Natural killer cell treated with Interleukin-12 subunit alpha and Interleukin-12 subunit beta and Interleukin-15 and Interleukin-18, amount 100 ng/mL, for 72 hours (primary cell): ENCODE data around the gene SEMA3C. TPM values are rescaled to one million over a fixed set of nuclear protein-coding genes. Genes with fewer than 3 reads are reported as not detected.

Experiments
- ATAC-seq, 2 donors: fragments of 150-1000 bp; cut with Tn5 transposase in 1 of 2; sonication (Bioruptor Pico), chemical (Tn5 transposase) in 1 of 2; 2 replicates each; pipeline ENCODE4 v1.10.0; 2021
- DNase-seq: peaks from one replicate; pipeline ENCODE4 v3.0.0; 2022; ENCODE audit warnings: low spot score
- H3K27ac Mint-ChIP-seq, 2 donors: 1 replicate in 1 of 2; 2 replicates in 1 of 2; pipeline ENCODE4 v1.8.0; 2022; ENCODE audit warnings: mixed read lengths in 2 of 2, mild to moderate bottlenecking in 1 of 2, moderate library complexity in 1 of 2
- H3K27me3 Mint-ChIP-seq, 2 donors: 1 replicate in 1 of 2; 2 replicates in 1 of 2; pipeline ENCODE4 v1.8.0; 2022; ENCODE audit warnings: mixed read lengths in 2 of 2
- H3K36me3 Mint-ChIP-seq: one replicate; pipeline ENCODE4 v1.8.0; 2022; ENCODE audit warnings: mixed read lengths
- H3K4me1 Mint-ChIP-seq, 2 donors: 1 replicate in 1 of 2; 2 replicates in 1 of 2; pipeline ENCODE4 v1.8.0; 2022; ENCODE audit warnings: low read depth in 2 of 2, mixed read lengths in 2 of 2, mild to moderate bottlenecking in 1 of 2
- H3K4me3 Mint-ChIP-seq: one replicate; pipeline ENCODE4 v1.8.0; 2022; ENCODE audit warnings: mixed read lengths
- H3K9me3 Mint-ChIP-seq: 2 replicates; pipeline ENCODE4 v1.8.0; 2022; ENCODE audit warnings: mixed read lengths
- total RNA-seq, 2 donors: library from RNA; stranded (reverse); gene quantifications; one replicate each; pipeline ENCODE4 v1.2.3, GENCODE V29; 2022

Gene SEMA3C
- total RNA-seq, 2 donors from 2014 or later, result 1.1 TPM; not detected in 1

DNA sequence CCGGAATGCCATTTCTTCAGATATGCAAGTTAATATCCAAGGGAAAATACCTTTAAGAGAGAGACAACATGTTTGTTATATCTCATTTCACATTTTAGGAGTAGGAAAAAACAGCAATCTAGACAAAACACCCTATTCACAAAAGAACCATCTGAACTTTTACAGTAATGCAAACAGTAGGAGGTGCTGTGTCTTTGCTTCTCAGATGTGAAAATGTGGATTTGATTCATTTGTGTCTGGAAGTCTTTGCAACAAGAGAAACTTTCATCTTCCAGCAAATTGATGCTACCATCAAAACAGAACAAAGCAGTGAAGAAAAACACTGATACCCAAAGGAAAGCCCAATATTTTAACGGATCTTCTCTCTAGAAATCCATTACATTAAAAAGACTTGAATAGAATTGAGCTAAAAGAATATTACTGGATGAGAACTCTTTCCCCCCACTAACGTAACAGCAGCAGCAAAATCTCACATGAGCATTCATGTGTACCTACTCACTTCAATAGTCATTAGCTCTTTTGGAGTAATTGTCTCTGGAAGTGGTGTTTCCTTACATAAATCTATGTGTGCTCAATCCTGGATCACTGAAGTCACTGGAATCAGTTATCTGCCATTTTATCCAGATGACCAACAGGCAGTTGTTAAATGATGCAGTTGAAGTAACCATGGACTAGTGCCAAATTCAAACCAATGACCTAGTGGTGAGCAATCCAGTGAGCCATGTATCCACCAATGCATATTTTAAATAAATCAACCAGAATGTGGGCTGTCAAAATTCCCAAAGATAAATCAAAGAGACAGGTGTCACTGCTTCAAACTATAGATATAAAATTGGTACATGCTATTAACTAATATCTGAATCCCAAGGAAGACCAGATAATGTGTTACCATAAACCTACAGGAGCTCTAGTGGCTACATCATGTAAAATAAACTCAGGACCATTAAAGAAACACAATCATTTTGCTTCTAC lies 1.8 kb downstream of the SEMA3C start:
- no peaks in the 10 kb centered on the region for H3K9me3 Mint-ChIP-seq
- peaks cover 7 to 34% of the 10 kb centered on the region in 2 donors for H3K27me3 Mint-ChIP-seq
- ATAC-seq (no peak), DNase-seq (no peak)
- peaks cover 0 to 7% of the 10 kb centered on the region in 2 donors for H3K4me1 Mint-ChIP-seq
- H3K4me3 Mint-ChIP-seq, result no peak overlapping the region
- peaks cover 5% of the 10 kb centered on the region for H3K36me3 Mint-ChIP-seq
- H3K27ac Mint-ChIP-seq, result no peak overlapping the region

DNA sequence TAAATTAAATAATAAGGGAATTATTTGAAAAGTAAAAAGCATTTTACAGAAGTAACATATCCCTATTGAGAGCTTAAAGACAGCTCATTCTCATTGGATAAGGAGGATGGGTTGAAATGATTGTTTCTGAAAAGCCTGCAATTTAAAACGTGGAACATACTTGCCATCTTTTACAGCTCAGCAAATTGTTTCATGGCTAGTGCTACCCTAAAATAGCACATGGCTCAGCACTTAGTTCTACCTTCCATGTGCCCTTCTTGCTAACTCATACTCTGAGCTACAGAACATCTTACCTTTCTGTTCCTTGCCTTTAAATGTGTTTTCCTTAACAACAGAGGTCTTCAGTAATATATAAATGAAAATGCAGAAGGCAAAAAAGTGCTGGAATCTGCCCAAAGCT lies 8.6 kb downstream of the SEMA3C start:
- Mint-ChIP-seq H3K4me1 (no peaks in the 10 kb centered on the region), H3K27me3 (peaks cover 0 to 3% of the 10 kb centered on the region in 2 donors), H3K27ac (no peak overlapping the region), H3K9me3 (no peaks in the 10 kb centered on the region), H3K4me3 (no peak overlapping the region), H3K36me3 (no peaks in the 10 kb centered on the region)
- ATAC-seq (no peak), DNase-seq (no peak)

DNA sequence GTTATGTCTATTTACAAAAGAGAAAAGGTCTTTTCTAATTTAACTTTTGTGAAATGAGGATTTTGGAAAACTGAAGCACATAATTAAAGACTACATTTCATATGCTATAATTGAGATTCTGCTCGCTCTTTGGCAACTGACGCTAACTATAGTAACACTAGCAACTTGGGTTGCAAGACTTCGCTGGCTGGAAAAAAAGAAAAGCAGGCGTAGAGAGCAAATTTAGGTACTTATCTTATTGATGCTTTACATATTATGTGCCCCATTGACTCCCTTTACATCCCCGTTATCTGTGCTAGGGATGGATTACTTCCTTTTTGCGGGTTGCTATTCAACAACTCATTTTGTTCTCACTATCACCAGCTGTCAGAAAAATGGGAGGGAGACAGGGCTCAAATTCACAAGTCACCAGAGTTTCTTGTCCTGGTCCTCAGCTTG lies 10.5 kb downstream of the SEMA3C start:
- Mint-ChIP-seq H3K4me3 (no peak overlapping the region), H3K27ac (no peak overlapping the region), H3K36me3 (no peaks in the 10 kb centered on the region), H3K27me3 (no peaks in the 10 kb centered on the region), H3K4me1 (no peaks in the 10 kb centered on the region), H3K9me3 (no peaks in the 10 kb centered on the region)
- ATAC-seq (no peak), DNase-seq (no peak)

DNA sequence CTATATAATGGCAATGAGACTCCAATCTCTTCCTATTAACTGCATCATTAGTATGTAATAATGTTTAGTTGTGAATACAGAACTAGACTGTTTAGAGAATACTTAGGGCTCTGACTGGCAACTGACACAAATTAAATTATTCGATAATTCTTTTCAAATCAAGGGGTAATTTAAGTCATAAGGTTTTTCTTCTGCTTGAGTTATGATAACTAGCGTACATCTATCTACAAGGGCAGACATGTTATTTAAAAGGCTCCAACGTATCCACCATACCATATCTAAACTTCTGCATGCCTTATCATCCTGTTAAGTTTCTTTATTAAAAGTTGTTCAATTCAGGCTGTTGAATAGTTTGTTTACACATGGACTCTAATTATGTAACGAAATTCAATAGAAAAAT lies 11.2 kb downstream of the SEMA3C start:
- H3K27ac Mint-ChIP-seq, result no peak overlapping the region
- no peak for DNase-seq
- H3K36me3 Mint-ChIP-seq, result no peaks in the 10 kb centered on the region
- H3K4me3 Mint-ChIP-seq, result no peak overlapping the region
- H3K9me3 Mint-ChIP-seq, result no peaks in the 10 kb centered on the region
- no peaks in the 10 kb centered on the region for H3K27me3 Mint-ChIP-seq
- H3K4me1 Mint-ChIP-seq, result no peaks in the 10 kb centered on the region
- no peak for ATAC-seq

DNA sequence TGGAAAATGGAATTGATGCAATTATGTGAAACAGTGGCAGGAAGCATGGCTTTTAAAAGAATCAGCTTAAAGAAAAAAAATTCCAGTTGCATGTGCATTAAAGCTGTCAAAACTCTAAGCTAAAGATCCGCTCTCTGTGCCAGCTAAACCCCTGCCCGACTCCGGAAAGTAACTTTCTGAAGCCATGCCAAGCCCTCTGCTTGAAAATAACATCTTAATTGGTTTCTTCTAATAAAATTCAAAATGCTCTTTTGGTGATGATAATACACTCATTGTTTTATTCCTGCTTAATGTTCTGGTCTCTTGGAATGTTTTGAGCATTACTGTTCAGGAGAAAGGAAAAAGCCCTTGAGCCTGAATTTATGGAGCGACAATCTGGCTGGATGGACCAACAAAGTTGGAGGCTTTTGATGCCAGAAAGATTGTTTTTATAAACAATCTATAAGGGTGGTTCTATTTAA lies 11.7 kb downstream of the SEMA3C start:
- no peak for ATAC-seq
- no peak for DNase-seq
- H3K4me3 Mint-ChIP-seq, result no peak overlapping the region
- no peaks in the 10 kb centered on the region for H3K4me1 Mint-ChIP-seq
- no peaks in the 10 kb centered on the region for H3K27me3 Mint-ChIP-seq
- no peaks in the 10 kb centered on the region for H3K36me3 Mint-ChIP-seq
- no peaks in the 10 kb centered on the region for H3K9me3 Mint-ChIP-seq
- no peak overlapping the region for H3K27ac Mint-ChIP-seq

DNA sequence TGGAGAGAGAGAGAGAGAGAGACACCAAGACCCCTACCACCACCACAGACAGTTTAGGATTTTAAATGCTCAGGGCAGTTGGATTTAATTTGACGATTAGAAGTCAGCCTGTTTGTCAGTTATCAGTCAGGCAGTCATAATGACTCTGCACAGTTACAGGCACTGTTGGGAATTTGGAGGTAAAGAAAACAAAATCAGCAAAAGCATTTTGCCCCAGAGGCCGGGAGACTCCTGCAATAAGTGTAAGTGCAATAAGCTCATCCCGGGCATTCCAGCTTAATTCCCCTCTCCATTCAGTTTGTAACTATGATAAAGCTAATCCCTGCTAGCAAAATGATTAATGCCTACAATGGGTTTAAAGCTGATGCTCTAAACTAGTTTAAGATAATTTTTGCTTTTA lies 13.5 kb downstream of the SEMA3C start:
- H3K4me1 Mint-ChIP-seq, result no peaks in the 10 kb centered on the region
- no peak overlapping the region for H3K27ac Mint-ChIP-seq
- H3K9me3 Mint-ChIP-seq, result no peaks in the 10 kb centered on the region

DNA sequence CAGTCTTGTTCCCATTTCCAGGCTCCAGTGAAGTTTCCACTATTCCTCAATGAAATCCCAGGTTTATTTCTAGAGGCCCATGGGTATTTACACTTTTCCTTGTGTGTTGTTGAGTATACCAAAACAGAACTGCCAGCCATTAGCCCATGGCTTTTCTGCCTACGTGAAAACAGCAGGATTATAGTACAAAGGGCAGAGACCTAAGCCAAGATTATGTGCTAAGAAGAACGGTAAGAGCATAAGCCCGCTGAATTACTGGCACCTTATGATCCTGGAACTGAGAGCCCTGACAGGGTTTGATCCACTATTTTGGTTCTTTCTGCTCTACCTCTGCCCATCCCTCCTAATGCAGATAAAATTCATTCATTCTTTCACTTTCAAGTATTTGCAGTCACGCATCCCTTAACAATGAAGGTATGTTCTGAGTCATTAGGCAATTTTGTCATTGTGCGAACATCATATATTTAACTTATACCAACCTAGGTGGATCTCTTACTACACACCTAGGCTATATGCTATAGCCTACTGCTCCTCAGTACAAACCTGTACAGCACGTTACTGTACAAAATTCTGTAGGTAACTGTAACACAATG lies 16.0 kb downstream of the SEMA3C start:
- DNase-seq, result no peak
- no peak overlapping the region for H3K4me3 Mint-ChIP-seq
- H3K27ac Mint-ChIP-seq, result no peak overlapping the region

More for the DNA sequence above, 13.5 kb downstream of the SEMA3C start:
- Mint-ChIP-seq H3K4me3 (no peak overlapping the region), H3K36me3 (no peaks in the 10 kb centered on the region), H3K27me3 (no peaks in the 10 kb centered on the region)
- no peak for DNase-seq
- no peak for ATAC-seq

DNA sequence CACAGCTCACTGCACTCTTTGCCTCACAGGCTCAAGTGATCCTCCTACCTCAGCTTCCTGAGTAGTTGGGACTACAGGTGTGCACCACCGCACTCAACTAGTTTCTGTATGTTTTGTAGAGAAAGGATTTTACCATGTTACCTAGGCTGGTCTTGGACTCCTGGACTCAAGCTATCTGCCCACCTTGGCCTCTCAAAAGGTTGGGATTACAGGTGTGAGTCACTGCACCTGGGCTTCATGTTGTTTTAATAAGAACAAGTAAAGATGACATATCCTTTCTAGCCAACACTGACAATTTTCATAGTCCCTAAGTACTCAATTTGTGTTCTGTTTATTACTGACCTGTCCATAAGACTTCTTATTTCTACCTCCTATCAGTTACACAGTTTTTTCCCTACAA lies 16.8 kb downstream of the SEMA3C start:
- Mint-ChIP-seq H3K27ac (no peak overlapping the region), H3K27me3 (no peaks in the 10 kb centered on the region), H3K4me1 (no peaks in the 10 kb centered on the region), H3K9me3 (no peaks in the 10 kb centered on the region), H3K36me3 (no peaks in the 10 kb centered on the region), H3K4me3 (no peak overlapping the region)
- DNase-seq, result no peak
- ATAC-seq, result no peak

More for the DNA sequence above, 16.0 kb downstream of the SEMA3C start:
- H3K4me1 Mint-ChIP-seq, result no peaks in the 10 kb centered on the region
- no peaks in the 10 kb centered on the region for H3K36me3 Mint-ChIP-seq
- no peaks in the 10 kb centered on the region for H3K27me3 Mint-ChIP-seq
- no peak for ATAC-seq
- H3K9me3 Mint-ChIP-seq, result no peaks in the 10 kb centered on the region

DNA sequence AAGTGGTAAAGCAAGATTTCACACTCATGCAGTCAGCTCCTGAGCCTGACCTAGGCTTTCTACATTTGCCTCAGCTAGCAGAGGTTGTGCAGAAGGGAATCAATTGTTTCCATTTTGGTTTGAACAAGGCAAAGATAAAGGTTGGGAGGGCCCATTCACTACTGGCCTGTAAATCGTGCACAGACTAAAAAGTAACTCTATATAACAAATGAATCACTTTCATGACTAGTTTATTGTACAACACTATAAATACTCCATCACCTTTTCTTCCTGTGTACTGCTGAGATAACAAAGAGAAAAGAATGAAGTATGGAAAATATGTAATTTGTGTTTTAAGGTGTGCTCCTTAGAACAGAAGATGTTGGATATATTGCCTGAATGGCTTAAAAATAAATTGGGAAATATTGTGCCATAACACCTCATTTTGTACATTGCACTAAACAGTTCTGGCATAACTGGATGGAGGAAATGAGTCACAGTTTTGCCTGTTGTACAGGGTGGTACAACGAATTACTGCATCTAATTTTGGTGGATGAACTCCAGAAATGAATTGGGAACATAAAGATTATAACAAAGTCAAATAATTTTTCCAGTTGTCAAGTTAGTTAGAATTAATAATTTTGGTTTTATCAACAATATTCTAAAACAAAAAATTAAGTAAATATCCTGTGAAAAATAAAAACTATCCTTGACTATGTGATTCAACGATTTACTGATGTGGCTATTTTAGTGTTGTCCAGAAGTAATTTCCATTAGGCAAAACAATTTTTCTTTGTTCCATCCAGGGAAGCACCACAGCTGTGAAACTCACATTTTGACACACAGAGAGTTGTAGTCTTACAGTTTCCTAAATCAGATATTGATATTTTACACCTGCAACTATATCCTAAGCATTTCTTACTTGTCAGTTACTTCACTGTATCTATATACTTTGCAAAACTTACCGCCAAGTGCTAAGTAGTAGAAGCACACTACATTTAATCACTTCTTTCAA lies 18.0 kb downstream of the SEMA3C start:
- Mint-ChIP-seq H3K4me1 (no peaks in the 10 kb centered on the region), H3K4me3 (no peak overlapping the region), H3K27ac (no peak overlapping the region), H3K36me3 (no peaks in the 10 kb centered on the region), H3K27me3 (no peaks in the 10 kb centered on the region), H3K9me3 (no peaks in the 10 kb centered on the region)
- DNase-seq, result no peak
- no peak for ATAC-seq

DNA sequence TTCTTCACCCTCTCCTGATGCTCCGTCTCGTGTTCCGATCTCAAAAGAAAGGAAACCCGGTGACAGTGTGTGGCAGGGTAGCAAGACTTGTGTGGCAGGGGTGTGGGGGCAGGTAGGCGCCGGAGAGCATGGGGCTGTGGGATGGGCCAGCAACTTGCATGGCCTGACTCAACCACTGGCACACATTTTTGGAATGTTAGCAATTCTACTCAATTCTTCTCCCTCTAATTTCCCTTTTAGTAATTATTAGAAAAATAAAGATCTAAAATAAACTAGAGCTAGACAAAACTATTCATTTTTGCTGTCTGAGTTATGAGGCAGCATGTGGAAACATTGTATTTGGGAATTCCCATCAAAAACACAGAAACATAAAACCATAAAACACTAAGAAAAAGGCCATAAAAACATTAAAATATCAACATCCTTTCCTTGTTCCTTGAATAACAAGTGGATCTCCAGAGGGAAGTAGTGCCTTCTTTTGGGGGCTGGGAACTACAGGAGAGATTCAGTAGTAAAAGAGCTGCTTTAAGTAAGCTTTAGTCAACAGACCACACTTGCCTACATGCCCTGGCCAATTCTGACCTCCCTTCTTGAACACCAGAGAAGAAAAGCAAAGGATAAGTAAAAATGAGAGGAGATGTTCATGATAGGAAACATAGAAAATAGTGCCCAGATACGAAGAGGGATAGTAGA lies 21.8 kb downstream of the SEMA3C start:
- Mint-ChIP-seq H3K9me3 (peaks cover 4% of the 10 kb centered on the region), H3K4me3 (no peak overlapping the region), H3K27me3 (no peaks in the 10 kb centered on the region), H3K36me3 (no peaks in the 10 kb centered on the region), H3K27ac (no peak overlapping the region), H3K4me1 (no peaks in the 10 kb centered on the region)
- no peak for ATAC-seq
- no peak for DNase-seq

DNA sequence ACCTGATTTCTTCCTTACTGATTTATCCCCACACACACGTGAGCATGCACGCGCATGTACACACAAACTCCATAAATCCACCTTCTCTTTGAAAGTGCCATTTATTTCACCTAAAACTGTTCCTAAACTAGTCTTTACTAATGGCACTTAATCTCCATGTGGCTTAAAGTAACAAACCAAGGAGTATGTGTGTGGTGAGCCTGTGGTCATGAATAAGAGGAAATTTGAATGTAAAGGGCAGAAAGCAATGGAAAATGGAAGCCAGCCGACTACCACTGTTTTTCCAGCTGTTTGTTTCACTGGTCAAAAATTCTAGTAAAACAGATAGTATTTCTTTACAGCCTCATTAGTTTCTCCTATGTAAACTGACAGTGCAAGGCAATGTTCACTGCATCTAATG lies 23.8 kb downstream of the SEMA3C start:
- Mint-ChIP-seq H3K36me3 (no peaks in the 10 kb centered on the region), H3K27ac (no peak overlapping the region), H3K27me3 (no peaks in the 10 kb centered on the region), H3K4me1 (no peaks in the 10 kb centered on the region), H3K9me3 (peaks cover 4% of the 10 kb centered on the region), H3K4me3 (no peak overlapping the region)
- DNase-seq (no peak), ATAC-seq (no peak)

DNA sequence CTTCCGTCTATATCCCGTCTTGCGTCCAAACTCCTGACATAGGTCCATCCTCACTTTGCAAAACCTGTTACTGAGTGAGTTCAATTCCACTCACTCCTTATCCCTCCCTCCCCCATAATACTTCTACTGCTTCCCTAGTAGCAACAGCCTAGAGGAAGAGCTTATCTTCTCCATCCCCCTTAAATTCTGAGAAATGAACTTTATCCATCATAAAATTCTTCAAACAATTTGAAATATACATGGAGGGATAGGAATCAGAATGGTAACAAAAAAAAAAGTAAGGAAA lies 27.6 kb downstream of the SEMA3C start:
- Mint-ChIP-seq H3K9me3 (peaks cover 4% of the 10 kb centered on the region), H3K4me3 (no peak overlapping the region), H3K27ac (no peak overlapping the region), H3K36me3 (no peaks in the 10 kb centered on the region), H3K4me1 (no peaks in the 10 kb centered on the region), H3K27me3 (no peaks in the 10 kb centered on the region)
- no peak for ATAC-seq
- no peak for DNase-seq
